Activated CD8-positive, alpha-beta memory T cell treated with anti-CD3 and anti-CD28 coated beads, Interleukin-2, amount 10 ng/mL, durations not matched to agents 7 days and 5 days (primary cell): ENCODE results near the gene ADGRG4. TPM values are rescaled to one million over a fixed set of nuclear protein-coding genes. Genes with fewer than 3 reads are reported as not detected.

Source experiments
- ATAC-seq: fragments of 150-1000 bp; cut with Tn5 transposase; one replicate; pipeline ENCODE4 v1.10.0; 2021; ENCODE audit warnings: moderate library complexity
- CTCF ChIA-PET: fragments of 350-600 bp; sonication (Branson Sonifier 250); formaldehyde crosslinking; loops from one replicate; lab custom pipeline; 2021; ENCODE audit warnings: antibody characterized with exemption; lab: Charles Lee
- DNase-seq: peaks from one replicate; pipeline ENCODE4 v3.0.0-alpha.2; 2020
- H3K27ac Mint-ChIP-seq: one replicate; pipeline ENCODE4 v1.8.0; 2021; ENCODE audit warnings: mild to moderate bottlenecking, mixed read lengths
- H3K27me3 Mint-ChIP-seq: one replicate; pipeline ENCODE4 v1.8.0; 2021; ENCODE audit warnings: mixed read lengths
- H3K36me3 Mint-ChIP-seq: one replicate; pipeline ENCODE4 v1.8.0; 2021; ENCODE audit warnings: mild to moderate bottlenecking, mixed read lengths
- H3K4me1 Mint-ChIP-seq: one replicate; pipeline ENCODE4 v1.8.0; 2021; ENCODE audit warnings: mixed read lengths
- H3K4me3 Mint-ChIP-seq: one replicate; pipeline ENCODE4 v1.8.0; 2021; ENCODE audit warnings: mild to moderate bottlenecking, moderate library complexity, mixed read lengths
- H3K9me3 Mint-ChIP-seq: one replicate; pipeline ENCODE4 v1.8.0; 2022; ENCODE audit warnings: low read depth, mixed read lengths
- total RNA-seq, 2 experiments: library from RNA; stranded (reverse); gene quantifications; one replicate each; pipeline ENCODE4 v1.2.3, GENCODE V29; 2021

ADGRG4 gene
- total RNA-seq, 2 experiments from 2014 or later: not detected

- DNase-seq: no peak
- Mint-ChIP-seq H3K27me3 (peaks cover 2% of the 10 kb centered on the region), H3K27ac (no peak overlapping the region), H3K4me3 (no peak overlapping the region), H3K36me3 (no peaks in the 10 kb centered on the region), H3K4me1 (no peaks in the 10 kb centered on the region), H3K9me3 (no peaks in the 10 kb centered on the region)
- ATAC-seq: no peak
- CTCF ChIA-PET: no interaction called here
Observed at GRCh38 chrX:136354201-136354600, 53.4 kb downstream of the ADGRG4 start.

- CTCF ChIA-PET: no interaction called here
- ATAC-seq (no peak), DNase-seq (no peak)
- H3K9me3 Mint-ChIP-seq: no peaks in the 10 kb centered on the region
- H3K36me3 Mint-ChIP-seq: no peaks in the 10 kb centered on the region
- H3K27me3 Mint-ChIP-seq: peaks cover 24% of the 10 kb centered on the region
- no peak overlapping the region for H3K27ac Mint-ChIP-seq
- no peaks in the 10 kb centered on the region for H3K4me1 Mint-ChIP-seq
- H3K4me3 Mint-ChIP-seq: no peak overlapping the region
Observed at GRCh38 chrX:136369377-136369776, 68.6 kb downstream of the ADGRG4 start.

GRCh38 chrX:136376713-136377112 lies 76.0 kb downstream of the ADGRG4 start:
- no peak for DNase-seq
- no peak overlapping the region for H3K27ac Mint-ChIP-seq
- peaks cover 9% of the 10 kb centered on the region for H3K4me1 Mint-ChIP-seq
- no peak overlapping the region for H3K4me3 Mint-ChIP-seq
- H3K9me3 Mint-ChIP-seq: no peaks in the 10 kb centered on the region
- H3K36me3 Mint-ChIP-seq: peaks cover 3% of the 10 kb centered on the region
- ATAC-seq: peak; percentile 47
- CTCF ChIA-PET: no interaction called here
- H3K27me3 Mint-ChIP-seq: peaks cover 11% of the 10 kb centered on the region

GRCh38 chrX:136380010-136380769 lies 79.4 kb downstream of the ADGRG4 start:
- ATAC-seq: no peak
- Mint-ChIP-seq H3K4me1 (peaks cover 9% of the 10 kb centered on the region), H3K27me3 (peaks cover 10% of the 10 kb centered on the region), H3K36me3 (peaks cover 3% of the 10 kb centered on the region), H3K9me3 (no peaks in the 10 kb centered on the region), H3K27ac (no peak overlapping the region), H3K4me3 (no peak overlapping the region)
- CTCF ChIA-PET: no interaction called here
- DNase-seq: no peak

GRCh38 chrX:136386173-136386572 lies 85.4 kb downstream of the ADGRG4 start:
- no peaks in the 10 kb centered on the region for H3K4me1 Mint-ChIP-seq
- CTCF ChIA-PET: no interaction called here
- no peak for ATAC-seq

GRCh38 chrX:136386826-136387225 lies 86.1 kb downstream of the ADGRG4 start:
- Mint-ChIP-seq H3K4me3 (no peak overlapping the region), H3K27me3 (peaks cover 16% of the 10 kb centered on the region), H3K27ac (no peak overlapping the region), H3K36me3 (no peaks in the 10 kb centered on the region), H3K4me1 (no peaks in the 10 kb centered on the region), H3K9me3 (no peaks in the 10 kb centered on the region)
- no peak for DNase-seq
- CTCF ChIA-PET: no interaction called here
- ATAC-seq: no peak

More at GRCh38 chrX:136386173-136386572, 85.4 kb downstream of the ADGRG4 start:
- Mint-ChIP-seq H3K4me3 (no peak overlapping the region), H3K9me3 (no peaks in the 10 kb centered on the region), H3K27ac (no peak overlapping the region), H3K27me3 (peaks cover 16% of the 10 kb centered on the region), H3K36me3 (no peaks in the 10 kb centered on the region)
- no peak for DNase-seq

GRCh38 chrX:136387951-136388502 lies 87.3 kb downstream of the ADGRG4 start:
- no peak overlapping the region for H3K4me3 Mint-ChIP-seq
- H3K27me3 Mint-ChIP-seq: peaks cover 16% of the 10 kb centered on the region
- H3K27ac Mint-ChIP-seq: no peak overlapping the region
- no peaks in the 10 kb centered on the region for H3K9me3 Mint-ChIP-seq
- ATAC-seq (no peak), DNase-seq (no peak)
- H3K4me1 Mint-ChIP-seq: no peaks in the 10 kb centered on the region
- CTCF ChIA-PET: no interaction called here
- no peaks in the 10 kb centered on the region for H3K36me3 Mint-ChIP-seq

- CTCF ChIA-PET: no interaction called here
- Mint-ChIP-seq H3K36me3 (no peaks in the 10 kb centered on the region), H3K27me3 (peaks cover 14% of the 10 kb centered on the region), H3K9me3 (no peaks in the 10 kb centered on the region), H3K4me1 (no peaks in the 10 kb centered on the region), H3K4me3 (no peak overlapping the region), H3K27ac (no peak overlapping the region)
- DNase-seq (no peak), ATAC-seq (no peak)
Observed at GRCh38 chrX:136390921-136391320, 90.2 kb downstream of the ADGRG4 start.

GRCh38 chrX:136395271-136395670 lies 94.5 kb downstream of the ADGRG4 start:
- DNase-seq (no peak), ATAC-seq (no peak)
- no peak overlapping the region for H3K4me3 Mint-ChIP-seq
- CTCF ChIA-PET: no interaction called here
- H3K36me3 Mint-ChIP-seq: no peaks in the 10 kb centered on the region
- H3K27ac Mint-ChIP-seq: no peak overlapping the region
- H3K9me3 Mint-ChIP-seq: no peaks in the 10 kb centered on the region
- peaks cover 3% of the 10 kb centered on the region for H3K27me3 Mint-ChIP-seq
- no peaks in the 10 kb centered on the region for H3K4me1 Mint-ChIP-seq

- Mint-ChIP-seq H3K4me1 (no peaks in the 10 kb centered on the region), H3K9me3 (no peaks in the 10 kb centered on the region), H3K4me3 (no peak overlapping the region), H3K27me3 (peaks cover 3% of the 10 kb centered on the region), H3K27ac (no peak overlapping the region), H3K36me3 (no peaks in the 10 kb centered on the region)
- CTCF ChIA-PET: interaction anchor here (1.5 kb wide), 1 partner anchor 12 kb away, joined by 5 read pairs; no protein-coding TSS in a partner anchor
- ATAC-seq (no peak), DNase-seq (no peak)
Observed at GRCh38 chrX:136397001-136397400, 96.2 kb downstream of the ADGRG4 start.

- H3K36me3 Mint-ChIP-seq: no peaks in the 10 kb centered on the region
- ATAC-seq (no peak), DNase-seq (no peak)
- no peaks in the 10 kb centered on the region for H3K9me3 Mint-ChIP-seq
- H3K27me3 Mint-ChIP-seq: peaks cover 7% of the 10 kb centered on the region
- CTCF ChIA-PET: no interaction called here
- no peaks in the 10 kb centered on the region for H3K4me1 Mint-ChIP-seq
- no peak overlapping the region for H3K27ac Mint-ChIP-seq
- H3K4me3 Mint-ChIP-seq: no peak overlapping the region
Observed at GRCh38 chrX:136405126-136405525, 104.4 kb downstream of the ADGRG4 start.

GRCh38 chrX:136417806-136418205 lies 117.0 kb downstream of the ADGRG4 start:
- Mint-ChIP-seq H3K9me3 (peaks cover 2% of the 10 kb centered on the region), H3K4me1 (no peaks in the 10 kb centered on the region), H3K27ac (no peak overlapping the region), H3K27me3 (no peaks in the 10 kb centered on the region), H3K36me3 (no peaks in the 10 kb centered on the region), H3K4me3 (no peak overlapping the region)
- DNase-seq (no peak), ATAC-seq (no peak)
- CTCF ChIA-PET: no interaction called here

- Mint-ChIP-seq H3K27me3 (no peaks in the 10 kb centered on the region), H3K9me3 (peaks cover 2% of the 10 kb centered on the region), H3K4me1 (no peaks in the 10 kb centered on the region), H3K27ac (no peak overlapping the region), H3K36me3 (no peaks in the 10 kb centered on the region), H3K4me3 (no peak overlapping the region)
- DNase-seq (no peak), ATAC-seq (no peak)
- CTCF ChIA-PET: no interaction called here
Observed at GRCh38 chrX:136421338-136421737, 120.6 kb downstream of the ADGRG4 start.

- H3K9me3 Mint-ChIP-seq: peaks cover 2% of the 10 kb centered on the region
- no peak overlapping the region for H3K27ac Mint-ChIP-seq
- no peaks in the 10 kb centered on the region for H3K27me3 Mint-ChIP-seq
- no peaks in the 10 kb centered on the region for H3K36me3 Mint-ChIP-seq
- DNase-seq (no peak), ATAC-seq (no peak)
- no peaks in the 10 kb centered on the region for H3K4me1 Mint-ChIP-seq
- CTCF ChIA-PET: no interaction called here
- no peak overlapping the region for H3K4me3 Mint-ChIP-seq
Observed at GRCh38 chrX:136423724-136424123, 123.0 kb downstream of the ADGRG4 start.
